IMR-90 (cell line): ENCODE data around the gene STRA8. TPM values are rescaled to one million over a fixed set of nuclear protein-coding genes. Genes with fewer than 3 reads are reported as not detected.
A peak's percentile ranks its signal among the peaks of the same experiment; 100 is the strongest.

ENCODE experiments used
- ATAC-seq: fragments of 200-7000 bp; cut with Tn5 transposase; 2 replicates; pipeline ENCODE4 v1.9.1; 2020; ENCODE audit warnings: low read depth, mild to moderate bottlenecking, moderate library complexity
- BruUV-seq: library from RNA; stranded (reverse); fragments of 400-500 nt; replicated peaks from 2 replicates; lab custom pipeline; 2021; lab: Mats Ljungman, UMichigan
- CTCF ChIA-PET: fragments of 300-600 bp; formaldehyde crosslinking; extraction: SDS; loops from one replicate; lab custom pipeline; 2021; ENCODE audit warnings: antibody characterized with exemption; lab: Yijun Ruan, JAX
- POLR2A ChIA-PET: fragments of 300-600 bp; sonication (Branson Sonifier 250); formaldehyde crosslinking; loops from one replicate; lab custom pipeline; 2022; ENCODE audit warnings: antibody characterized with exemption; ENCODE audit not compliant: unreplicated experiment; lab: Charles Lee
- DNase-seq: peaks from one replicate; pipeline ENCODE4 v3.0.0; 2013
- H2AFZ ChIP-seq: replicated peaks from 2 replicates; pipeline ENCODE3; 2013; ENCODE audit warnings: low read length, mild to moderate bottlenecking; ENCODE audit not compliant: poor library complexity
- H2AK5ac ChIP-seq: 2 replicates; pipeline ENCODE4 v1.6.1; 2013; ENCODE audit warnings: low read depth, low read length, inconsistent platforms
- H2AK9ac ChIP-seq: replicated peaks from 2 replicates; pipeline ENCODE3; 2013; ENCODE audit warnings: mild to moderate bottlenecking, low read depth, low read length, moderate library complexity; ENCODE audit not compliant: poor library complexity
- H2BK120ac ChIP-seq: 2 replicates; pipeline ENCODE4 v1.6.1; 2013; ENCODE audit warnings: low read depth, low read length, inconsistent platforms
- H2BK15ac ChIP-seq: 3 replicates; pipeline ENCODE4 v1.6.1; 2013; ENCODE audit warnings: low read depth, low read length, inconsistent platforms
- H2BK20ac ChIP-seq: 2 replicates; pipeline ENCODE4 v1.6.1; 2013; ENCODE audit warnings: low read depth, mild to moderate bottlenecking, inconsistent platforms, low read length, moderate library complexity
- H2BK5ac ChIP-seq: 2 replicates; pipeline ENCODE4 v1.6.1; 2013; ENCODE audit warnings: mild to moderate bottlenecking, low read depth, low read length, inconsistent platforms; ENCODE audit not compliant: poor library complexity, severe bottlenecking
- H3K14ac ChIP-seq: replicated peaks from 2 replicates; pipeline ENCODE4 v1.6.1; 2013; ENCODE audit warnings: low read depth, low read length, inconsistent platforms
- H3K18ac ChIP-seq: 2 replicates; pipeline ENCODE4 v1.6.1; 2013; ENCODE audit warnings: low read depth, low read length, control low read depth
- H3K23ac ChIP-seq: 2 replicates; pipeline ENCODE4 v1.6.1; 2013; ENCODE audit warnings: low read depth, low read length, inconsistent platforms
- H3K27ac ChIP-seq: 2 replicates; pipeline ENCODE4 v1.5.1; 2013; ENCODE audit warnings: mild to moderate bottlenecking, control low read depth, low read length; ENCODE audit not compliant: insufficient read depth
- H3K27me3 ChIP-seq: 2 replicates; pipeline ENCODE4 v1.6.1; 2013; ENCODE audit warnings: low read length; ENCODE audit not compliant: control insufficient read depth, insufficient read depth
- H3K36me3 ChIP-seq: 2 replicates; pipeline ENCODE4 v1.6.1; 2013; ENCODE audit warnings: low read length, mixed read lengths; ENCODE audit not compliant: control insufficient read depth, insufficient read depth
- H3K4ac ChIP-seq: 2 replicates; pipeline ENCODE4 v1.6.1; 2013; ENCODE audit warnings: low read depth, low read length, inconsistent platforms
- H3K4me1 ChIP-seq: 2 replicates; pipeline ENCODE4 v1.6.1; 2013; ENCODE audit warnings: low read length, mixed read lengths; ENCODE audit not compliant: control insufficient read depth, insufficient read depth
- H3K4me2 ChIP-seq: 2 replicates; pipeline ENCODE4 v1.6.1; 2013; ENCODE audit warnings: low read depth, mild to moderate bottlenecking, control low read depth, low read length, moderate library complexity
- H3K4me3 ChIP-seq: 2 replicates; pipeline ENCODE4 v1.5.1; 2013; ENCODE audit warnings: low read depth, mild to moderate bottlenecking, control low read depth, low read length, moderate library complexity; ENCODE audit not compliant: insufficient read depth
- H3K56ac ChIP-seq: 2 replicates; pipeline ENCODE4 v1.6.1; 2013; ENCODE audit warnings: low read length, inconsistent platforms; ENCODE audit not compliant: insufficient read depth; ENCODE audit errors: extremely low read depth
- H3K79me1 ChIP-seq, 2 experiments: 2 replicates each; pipeline ENCODE4 v1.6.1; 2013; ENCODE audit warnings: low read length in 2 of 2, inconsistent platforms in 1 of 2, low read depth in 1 of 2
- H3K9ac ChIP-seq: 2 replicates; pipeline ENCODE4 v1.6.1; 2013; ENCODE audit warnings: low read depth, low read length, control low read depth
- H3K9me1 ChIP-seq: 2 replicates; pipeline ENCODE4 v1.6.1; 2013; ENCODE audit warnings: low read length, inconsistent platforms; ENCODE audit not compliant: insufficient read depth
- H3K9me3 ChIP-seq: 2 replicates; pipeline ENCODE4 v1.6.1; 2013; ENCODE audit warnings: low read length; ENCODE audit not compliant: control insufficient read depth, insufficient read depth
- H4K20me1 ChIP-seq: 2 replicates; pipeline ENCODE4 v1.6.1; 2013; ENCODE audit warnings: low read length, inconsistent platforms; ENCODE audit not compliant: insufficient read depth
- H4K5ac ChIP-seq: 2 replicates; pipeline ENCODE4 v1.6.1; 2013; ENCODE audit warnings: mild to moderate bottlenecking, low read depth, low read length, control low read depth
- H4K8ac ChIP-seq, 2 experiments: 2 replicates each; pipeline ENCODE4 v1.6.1; 2013; ENCODE audit warnings: low read depth in 2 of 2, low read length in 2 of 2, control low read depth in 1 of 2, inconsistent platforms in 1 of 2
- H4K91ac ChIP-seq: 2 replicates; pipeline ENCODE4 v1.6.1; 2013; ENCODE audit warnings: low read depth, low read length, inconsistent platforms; ENCODE audit not compliant: insufficient read depth
- BHLHE40 ChIP-seq: fragments of 150-350 bp; IDR thresholded peaks from 2 replicates; pipeline ENCODE4 v1.6.1; 2016; ENCODE audit warnings: mild to moderate bottlenecking, low read depth, low read length
- CEBPB ChIP-seq: IDR thresholded peaks from 2 replicates; pipeline ENCODE4 v1.6.1; 2012; ENCODE audit warnings: low read depth, low read length, improper control_type of control experiment
- CHD1 ChIP-seq: IDR thresholded peaks from 2 replicates; pipeline ENCODE4 v1.6.1; 2012; ENCODE audit warnings: low read depth, low read length, improper control_type of control experiment
- FOS ChIP-seq: fragments of 150-350 bp; IDR thresholded peaks from 2 replicates; pipeline ENCODE4 v1.6.1; 2016; ENCODE audit warnings: low read depth, low read length
- MAFK ChIP-seq: IDR thresholded peaks from 2 replicates; pipeline ENCODE4 v1.6.1; 2012; ENCODE audit warnings: low read depth, low read length, improper control_type of control experiment
- MAZ ChIP-seq: IDR thresholded peaks from 2 replicates; pipeline ENCODE4 v1.6.1; 2012; ENCODE audit warnings: low read depth, mild to moderate bottlenecking, low read length, improper control_type of control experiment, moderate library complexity, borderline replicate concordance
- MXI1 ChIP-seq: IDR thresholded peaks from 2 replicates; pipeline ENCODE4 v1.6.1; 2012; ENCODE audit warnings: low read depth, mild to moderate bottlenecking, low read length, moderate library complexity, borderline replicate concordance
- NFE2L2 ChIP-seq: fragments of 150-350 bp; IDR thresholded peaks from 2 replicates; pipeline ENCODE4 v1.6.1; 2016; ENCODE audit warnings: low read depth, mild to moderate bottlenecking, low read length
- POLR2A ChIP-seq: IDR thresholded peaks from 2 replicates; pipeline ENCODE4 v1.6.1; 2012; ENCODE audit warnings: mild to moderate bottlenecking, low read depth, low read length
- RCOR1 ChIP-seq: IDR thresholded peaks from 2 replicates; pipeline ENCODE4 v1.6.1; 2012; ENCODE audit warnings: mild to moderate bottlenecking, low read length, improper control_type of control experiment; ENCODE audit not compliant: insufficient replicate concordance
- RFX5 ChIP-seq: IDR thresholded peaks from 2 replicates; pipeline ENCODE4 v1.8.0; 2012; ENCODE audit warnings: low read depth, mild to moderate bottlenecking, low read length, moderate library complexity
- WGBS, 2 experiments: methylation state at CpG; one replicate each; pipeline versions ENCODE4 v1.1.5 to v1.1.7; 2013; ENCODE audit warnings: missing lambda C conversion rate in 2 of 2; ENCODE audit not compliant: insufficient read length in 1 of 2; ENCODE audit errors: extremely low coverage in 2 of 2; 5-methylcytosine and 5-hydroxymethylcytosine counted together
- dilution Hi-C: fragments of 300-500 bp; cut with HindIII; formaldehyde crosslinking; loops from one replicate; pipeline ENCODE4 v1.14.3; 2018; ENCODE audit warnings: low sequenced_read_pairs; ENCODE audit not compliant: unreplicated experiment
- in situ Hi-C: fragments of 300-500 bp; cut with MboI; formaldehyde crosslinking; loops from 3 replicates; pipeline ENCODE4 v1.14.3; 2019; ENCODE audit warnings: low sequenced_read_pairs, inconsistent platforms, mixed read lengths
- intact Hi-C: fragments of 100-400 bp; cut with micrococcal nuclease; formaldehyde crosslinking; loops from 2 replicates; pipeline ENCODE4 v1.10.0; 2022
- polyA plus RNA-seq, 3 experiments: library from polyadenylated mRNA; depleted of rRNA; stranded (reverse); fragments of >200 nt; gene quantifications; 2 replicates each; pipeline ENCODE4 v1.2.3, GENCODE V29; 2012; ENCODE audit warnings: low replicate concordance in 1 of 3
- total RNA-seq: library from RNA; depleted of rRNA; stranded (reverse); fragments of >200 nt; gene quantifications from 2 replicates; pipeline ENCODE4 v1.2.3, GENCODE V29; 2012
- TF ChIP-seq, protein P1 (sequence below): conservative IDR thresholded peaks from 2 replicates; pipeline ENCODE4 v1.5.1; 2012; ENCODE audit warnings: mild to moderate bottlenecking, low read depth, low read length, improper control_type of control experiment
- TF ChIP-seq, protein P2 (sequence below): fragments of 150-350 bp; IDR thresholded peaks from 2 replicates; pipeline ENCODE4 v1.6.1; 2016; ENCODE audit warnings: low read depth, mild to moderate bottlenecking, low read length, moderate library complexity, borderline replicate concordance
- TF ChIP-seq, protein P3 (sequence below): fragments of 150-350 bp; IDR thresholded peaks from 2 replicates; pipeline ENCODE4 v1.6.1; 2017; ENCODE audit warnings: mild to moderate bottlenecking, antibody characterized with exemption, low read length, low read depth

STRA8 gene
- total and polyA plus RNA-seq, 2 of the 4 experiments (the other 2 are of a cell fraction) = not detected

DNA sequence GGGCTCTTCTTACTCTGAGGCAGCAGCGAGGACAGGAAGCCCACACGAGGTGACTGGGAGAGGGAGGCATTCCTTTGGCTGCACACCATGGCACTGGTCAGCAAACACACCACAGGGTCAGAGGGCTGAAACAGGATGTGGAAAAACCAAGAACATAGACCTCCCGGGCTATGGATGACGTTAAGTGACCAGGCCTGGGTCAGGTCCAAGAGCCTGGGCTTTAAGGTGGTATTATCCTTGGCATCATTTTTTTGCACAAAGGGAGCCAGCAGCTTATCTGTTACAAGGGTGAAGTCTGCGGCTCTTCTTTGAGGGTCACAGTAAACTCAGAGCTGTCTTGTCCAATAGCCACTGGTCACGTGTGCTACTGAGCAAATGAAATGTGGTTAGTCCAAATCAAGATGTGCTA lies 29.3 kb upstream of the STRA8 start (continued):
- no peak for TF ChIP-seq CEBPB

DNA sequence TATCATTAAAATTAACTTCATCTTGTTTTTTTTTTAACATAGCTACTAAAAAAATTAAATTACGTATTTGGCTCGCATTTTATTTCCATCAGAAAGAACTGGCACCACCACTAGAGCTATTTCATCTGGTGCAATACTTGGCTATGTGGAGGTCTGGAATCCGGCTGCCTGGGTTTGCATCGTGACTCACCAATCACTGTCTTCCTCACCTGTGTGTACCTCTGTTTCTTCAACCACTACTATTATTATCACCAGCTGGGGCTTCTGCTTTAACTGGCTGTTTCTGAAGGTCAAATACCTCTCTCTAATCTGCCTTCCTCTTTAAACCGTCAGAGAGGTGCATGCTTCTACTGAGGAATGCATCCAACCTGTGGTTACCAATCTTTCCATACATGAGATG lies 28.8 kb upstream of the STRA8 start:
- dilution Hi-C loops = no loop called here
- no peak overlapping the region for H2BK5ac ChIP-seq
- no peak overlapping the region for H2AK5ac ChIP-seq
- peaks cover 9% of the 10 kb centered on the region for H3K36me3 ChIP-seq
- CTCF ChIA-PET = interaction anchor here (0.6 to 1.0 kb wide), 3 partner anchors 26 to 748 kb away, joined by 3 to 4 read pairs (median 3); no protein-coding TSS in a partner anchor
- H3K9me1 ChIP-seq = peaks cover 20% of the 10 kb centered on the region
- no peaks in the 10 kb centered on the region for H4K20me1 ChIP-seq
- H2BK20ac ChIP-seq = no peak overlapping the region
- H3K4me3 ChIP-seq = no peak overlapping the region
- H3K27ac ChIP-seq = no peak overlapping the region
- WGBS, 2 experiments = 86% methylated on average over 1 of the region's 5 CpGs; no CpG with 5 or more reads in 1 of the 2 experiments
- H4K5ac ChIP-seq = no peak overlapping the region
- H3K9ac ChIP-seq = no peak overlapping the region
- no peaks in the 10 kb centered on the region for H3K27me3 ChIP-seq
- peak overlapping the region in 1 of 2 experiments; percentile 9; a peak in 1 of 4 replicates for H4K8ac ChIP-seq
- ATAC-seq = no peak
- intact Hi-C loops = no loop called here
- peak overlapping the region; percentile 68 for H2BK120ac ChIP-seq
- BruUV-seq = no TSS peak
- H3K4me1 ChIP-seq = peaks cover 8% of the 10 kb centered on the region; the same call in 1 of the 2 replicates
- peak overlapping the region; percentile 29; the same call in 1 of the 2 replicates for H3K4ac ChIP-seq
- H2BK15ac ChIP-seq = 0 out of 3 replicates have a peak overlapping the region, but pooled peaks have one; percentile 11
- no peak overlapping the region for H3K23ac ChIP-seq
- H3K79me1 ChIP-seq = peaks cover 8 to 29% of the 10 kb centered on the region in 2 experiments
- 0 out of 2 replicates have a peak overlapping the region, but pooled peaks have one; percentile 2 for H3K14ac ChIP-seq
- POLR2A ChIA-PET = no interaction called here
- H3K18ac ChIP-seq = no peak overlapping the region
- H3K56ac ChIP-seq = no peak overlapping the region
- no peaks in the 10 kb centered on the region for H3K9me3 ChIP-seq
- TF ChIP-seq, protein P1, sequence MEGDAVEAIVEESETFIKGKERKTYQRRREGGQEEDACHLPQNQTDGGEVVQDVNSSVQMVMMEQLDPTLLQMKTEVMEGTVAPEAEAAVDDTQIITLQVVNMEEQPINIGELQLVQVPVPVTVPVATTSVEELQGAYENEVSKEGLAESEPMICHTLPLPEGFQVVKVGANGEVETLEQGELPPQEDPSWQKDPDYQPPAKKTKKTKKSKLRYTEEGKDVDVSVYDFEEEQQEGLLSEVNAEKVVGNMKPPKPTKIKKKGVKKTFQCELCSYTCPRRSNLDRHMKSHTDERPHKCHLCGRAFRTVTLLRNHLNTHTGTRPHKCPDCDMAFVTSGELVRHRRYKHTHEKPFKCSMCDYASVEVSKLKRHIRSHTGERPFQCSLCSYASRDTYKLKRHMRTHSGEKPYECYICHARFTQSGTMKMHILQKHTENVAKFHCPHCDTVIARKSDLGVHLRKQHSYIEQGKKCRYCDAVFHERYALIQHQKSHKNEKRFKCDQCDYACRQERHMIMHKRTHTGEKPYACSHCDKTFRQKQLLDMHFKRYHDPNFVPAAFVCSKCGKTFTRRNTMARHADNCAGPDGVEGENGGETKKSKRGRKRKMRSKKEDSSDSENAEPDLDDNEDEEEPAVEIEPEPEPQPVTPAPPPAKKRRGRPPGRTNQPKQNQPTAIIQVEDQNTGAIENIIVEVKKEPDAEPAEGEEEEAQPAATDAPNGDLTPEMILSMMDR = no peak
- TF ChIP-seq CHD1 = no peak
- no peak for TF ChIP-seq RCOR1
- TF ChIP-seq POLR2A = no peak
- TF ChIP-seq, protein P2, sequence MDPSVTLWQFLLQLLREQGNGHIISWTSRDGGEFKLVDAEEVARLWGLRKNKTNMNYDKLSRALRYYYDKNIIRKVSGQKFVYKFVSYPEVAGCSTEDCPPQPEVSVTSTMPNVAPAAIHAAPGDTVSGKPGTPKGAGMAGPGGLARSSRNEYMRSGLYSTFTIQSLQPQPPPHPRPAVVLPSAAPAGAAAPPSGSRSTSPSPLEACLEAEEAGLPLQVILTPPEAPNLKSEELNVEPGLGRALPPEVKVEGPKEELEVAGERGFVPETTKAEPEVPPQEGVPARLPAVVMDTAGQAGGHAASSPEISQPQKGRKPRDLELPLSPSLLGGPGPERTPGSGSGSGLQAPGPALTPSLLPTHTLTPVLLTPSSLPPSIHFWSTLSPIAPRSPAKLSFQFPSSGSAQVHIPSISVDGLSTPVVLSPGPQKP = no peak
- TF ChIP-seq NFE2L2 = no peak
- TF ChIP-seq, protein P3, sequence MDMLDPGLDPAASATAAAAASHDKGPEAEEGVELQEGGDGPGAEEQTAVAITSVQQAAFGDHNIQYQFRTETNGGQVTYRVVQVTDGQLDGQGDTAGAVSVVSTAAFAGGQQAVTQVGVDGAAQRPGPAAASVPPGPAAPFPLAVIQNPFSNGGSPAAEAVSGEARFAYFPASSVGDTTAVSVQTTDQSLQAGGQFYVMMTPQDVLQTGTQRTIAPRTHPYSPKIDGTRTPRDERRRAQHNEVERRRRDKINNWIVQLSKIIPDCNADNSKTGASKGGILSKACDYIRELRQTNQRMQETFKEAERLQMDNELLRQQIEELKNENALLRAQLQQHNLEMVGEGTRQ = no peak
- no peak for TF ChIP-seq MXI1
- no peak for TF ChIP-seq BHLHE40
- no peak for TF ChIP-seq MAZ
- TF ChIP-seq FOS = no peak
- TF ChIP-seq MAFK = no peak
- no peak for TF ChIP-seq RFX5
- H2AFZ ChIP-seq = no peak overlapping the region
- H2AK9ac ChIP-seq = no peak overlapping the region
- in situ Hi-C loops = no loop called here
- 0 out of 2 replicates have a peak overlapping the region, but pooled peaks have one; percentile 1 for H4K91ac ChIP-seq
- DNase-seq = no peak
- H3K4me2 ChIP-seq = no peak overlapping the region
